AG08395 (cell line): ENCODE measurements around the gene DOK5.

Experiments used
- DNase-seq: peaks from one replicate; pipeline ENCODE4 v3.0.0; 2012; ENCODE audit warnings: mixed read lengths, low spot score

Gene DOK5

GRCh38 chr20:54694516-54694915 lies 219.1 kb downstream of the DOK5 start:
- DNase-seq = no peak

DNA sequence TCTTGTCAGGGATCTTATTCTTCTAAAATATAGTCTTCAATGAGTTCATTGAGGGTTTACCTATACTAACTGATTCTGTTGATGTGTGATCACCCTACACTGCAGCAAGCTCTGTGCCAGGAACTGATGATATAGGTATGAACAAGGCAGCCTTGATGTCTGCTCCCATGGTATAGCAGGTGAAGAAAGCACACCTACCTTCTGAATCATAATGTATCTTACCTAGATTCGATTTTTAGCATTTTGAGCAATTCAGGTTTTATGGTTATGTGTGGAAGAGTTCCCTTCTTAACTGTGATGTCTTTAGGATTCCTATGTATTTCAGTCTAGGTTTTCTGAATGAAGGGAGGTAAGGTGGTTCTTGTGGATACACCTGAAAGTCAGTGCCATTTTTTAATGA lies 223.0 kb downstream of the DOK5 start:
- DNase-seq = no peak
